Measurements from ENCODE around the gene NEURL1B.
"Not testable (repeated sequence)": the region's sequence is repeated elsewhere in the genome, so short reads cannot be mapped to it uniquely, and the experiment has no call there.

NEURL1B gene, protein sequence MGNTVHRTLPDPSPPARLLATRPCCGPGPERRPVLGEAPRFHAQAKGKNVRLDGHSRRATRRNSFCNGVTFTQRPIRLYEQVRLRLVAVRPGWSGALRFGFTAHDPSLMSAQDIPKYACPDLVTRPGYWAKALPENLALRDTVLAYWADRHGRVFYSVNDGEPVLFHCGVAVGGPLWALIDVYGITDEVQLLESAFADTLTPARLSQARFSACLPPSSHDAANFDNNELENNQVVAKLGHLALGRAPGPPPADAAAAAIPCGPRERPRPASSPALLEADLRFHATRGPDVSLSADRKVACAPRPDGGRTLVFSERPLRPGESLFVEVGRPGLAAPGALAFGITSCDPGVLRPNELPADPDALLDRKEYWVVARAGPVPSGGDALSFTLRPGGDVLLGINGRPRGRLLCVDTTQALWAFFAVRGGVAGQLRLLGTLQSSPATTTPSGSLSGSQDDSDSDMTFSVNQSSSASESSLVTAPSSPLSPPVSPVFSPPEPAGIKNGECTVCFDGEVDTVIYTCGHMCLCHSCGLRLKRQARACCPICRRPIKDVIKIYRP

DNA sequence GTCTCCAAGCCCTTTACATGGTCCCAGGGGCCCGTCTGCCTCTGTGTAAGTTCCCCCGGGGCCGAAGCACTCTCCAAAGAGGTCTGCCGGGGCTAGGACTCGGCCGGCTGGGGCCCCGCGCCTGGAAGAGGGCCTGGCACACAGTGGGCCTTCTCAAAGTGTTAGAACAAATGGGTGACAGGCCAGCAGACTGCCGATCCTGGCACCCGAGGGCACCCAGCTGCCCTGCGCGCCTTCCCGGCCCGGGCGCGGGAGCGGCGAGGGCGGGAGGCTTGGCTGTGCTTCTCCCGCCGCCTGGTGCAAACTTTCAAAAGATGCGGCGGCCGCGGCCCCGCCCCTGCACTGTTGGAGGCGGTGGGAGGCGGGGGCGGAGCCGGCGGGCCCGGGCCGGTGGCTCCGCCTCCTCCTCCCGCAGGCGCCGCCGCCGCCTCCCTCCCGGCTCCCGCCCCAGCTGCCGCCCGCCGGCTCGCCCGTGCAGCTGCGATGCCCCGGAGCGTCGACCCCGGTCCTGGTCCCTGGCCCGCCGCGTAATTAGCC is at the start of gene NEURL1B:
TSS of gene NEURL1B (plus strand) at position 442 of the 537 bp plus-strand sequence. CDS start 144 bp downstream, outside the sequence.
- DNase-seq = peak; percentile 73

DNA sequence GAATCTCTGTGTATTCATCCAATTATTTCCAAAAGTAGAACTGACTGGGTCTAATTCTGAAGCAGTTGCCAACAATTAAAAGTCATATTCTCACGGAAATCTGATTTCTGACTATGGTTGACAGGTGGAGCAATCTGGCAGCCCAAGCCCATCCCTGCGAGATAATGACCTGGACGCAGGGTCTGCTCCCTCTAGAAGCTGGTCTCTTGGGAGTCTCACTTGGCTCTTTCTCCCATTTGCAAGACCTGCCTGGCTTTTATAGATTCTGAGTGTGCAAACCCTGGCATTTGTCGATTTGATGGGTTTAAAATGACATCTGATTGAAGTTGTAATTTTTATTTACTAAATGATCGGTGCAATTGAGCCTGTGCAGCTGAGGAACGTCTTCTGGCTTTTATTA is 49.4 kb upstream of the NEURL1B start:
- peak; percentile 48 for DNase-seq

DNA sequence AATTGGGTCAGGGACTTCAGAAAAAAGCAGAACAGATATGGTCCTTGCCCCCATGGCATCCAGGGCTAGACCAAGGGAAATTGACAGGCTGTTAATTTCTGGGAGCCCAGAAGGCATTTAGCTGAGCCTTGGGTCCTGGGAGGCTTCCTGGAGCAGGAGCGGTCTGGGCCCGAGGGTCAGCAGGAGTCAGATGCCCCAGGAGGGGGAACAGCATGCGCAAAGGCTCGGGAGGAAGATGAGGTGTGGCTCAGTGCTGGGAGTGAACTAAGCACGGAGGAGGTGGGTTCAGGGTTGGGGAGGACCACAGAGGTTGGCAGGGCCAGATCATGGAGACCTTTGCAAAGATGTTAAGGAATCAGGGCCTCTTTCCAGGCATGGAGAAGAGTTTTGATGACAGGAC is 48.2 kb upstream of the NEURL1B start:
- DNase-seq = no peak

DNA sequence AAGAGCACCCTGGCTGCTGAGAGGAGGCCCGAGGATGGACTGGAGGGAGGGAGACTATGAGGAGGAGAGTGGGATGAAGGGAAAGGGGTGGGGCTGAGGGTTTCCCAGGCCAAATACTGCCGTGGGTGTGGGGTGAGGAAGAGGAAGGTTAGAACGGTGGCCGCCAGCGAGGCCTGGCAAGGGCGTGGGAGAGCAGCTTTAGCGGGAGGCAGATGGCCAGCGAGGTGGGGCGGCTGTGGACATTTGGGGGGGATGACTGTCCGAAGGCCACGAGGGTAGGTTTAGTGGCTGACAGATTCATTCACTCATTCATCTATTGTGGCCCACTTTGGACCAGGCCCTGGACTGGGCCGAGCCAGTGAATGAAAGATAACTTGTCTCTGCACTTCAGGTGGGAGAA is 47.8 kb upstream of the NEURL1B start:
- no peak for DNase-seq

DNA sequence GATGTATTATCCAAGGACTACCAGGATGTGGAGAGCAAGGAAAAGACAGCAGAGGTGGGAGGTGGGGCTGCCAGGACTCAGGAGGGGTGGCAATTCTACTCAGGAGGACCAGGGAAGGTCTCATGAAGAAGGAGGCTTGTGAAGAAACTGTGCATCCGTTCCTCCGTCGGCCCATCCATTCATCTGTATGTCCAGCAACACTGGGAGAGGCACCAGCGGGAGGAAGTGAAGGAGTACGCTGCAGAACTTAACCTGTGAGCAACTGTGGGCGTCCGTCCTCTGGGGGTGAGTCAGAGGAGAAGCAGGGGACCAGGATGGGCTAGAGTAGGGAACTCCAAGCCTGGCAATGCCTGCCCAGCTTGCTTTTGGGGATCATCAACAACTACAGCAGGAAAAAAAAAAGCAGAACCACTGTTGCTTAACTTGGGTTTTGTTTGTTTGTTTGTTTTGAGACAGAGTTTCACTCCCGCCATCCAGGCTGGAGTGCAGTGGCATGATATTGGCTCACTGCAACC is 47.3 kb upstream of the NEURL1B start:
- no peak for DNase-seq

DNA sequence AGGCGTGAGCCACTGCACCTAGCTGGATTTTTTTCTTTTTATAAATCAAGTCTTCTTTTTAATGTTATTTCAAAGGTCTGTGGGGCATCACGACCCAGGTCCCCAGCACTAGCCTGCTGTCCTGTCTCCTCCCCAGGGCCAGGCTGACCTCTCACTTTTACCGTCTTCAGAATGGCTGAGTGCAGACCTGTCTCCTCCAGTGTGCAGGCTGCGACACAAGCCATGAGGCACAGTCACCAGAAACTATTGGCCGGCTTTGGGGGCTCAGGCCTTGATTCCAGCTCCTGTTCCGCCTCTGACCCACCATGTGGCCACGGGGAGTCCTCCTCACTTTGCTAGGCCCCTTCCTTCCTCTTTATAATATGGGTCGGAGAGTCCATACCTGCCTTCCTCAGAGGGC is 46.6 kb upstream of the NEURL1B start:
- no peak for DNase-seq

DNA sequence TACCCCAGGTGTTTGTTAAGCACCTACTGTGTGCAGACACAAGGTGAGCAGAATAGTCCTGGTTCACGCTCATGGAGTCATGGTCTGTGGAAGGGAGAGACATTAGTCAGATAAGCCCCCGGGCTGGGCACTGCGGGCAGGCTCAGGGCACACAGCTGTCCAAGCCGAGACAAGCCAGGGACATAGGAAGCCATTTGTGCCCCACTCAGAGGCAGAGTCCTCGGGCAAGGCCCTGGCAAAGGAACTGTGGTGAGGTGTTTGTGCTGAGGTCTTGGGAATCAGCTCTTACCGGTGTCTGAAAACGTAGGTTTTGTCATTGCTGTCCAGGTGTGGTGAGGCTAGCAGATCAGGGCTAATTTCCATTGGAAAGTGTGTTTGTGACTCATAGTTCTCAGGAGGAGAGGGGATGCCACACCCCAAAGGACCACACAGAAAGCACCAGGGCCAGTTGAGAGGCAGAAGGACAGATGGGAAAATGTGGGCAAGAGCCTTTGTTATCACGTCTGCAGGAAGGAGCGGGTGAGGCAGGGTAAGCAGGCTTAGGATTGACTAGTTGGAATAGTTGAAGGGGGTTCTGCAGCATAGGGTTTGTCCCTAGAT is 46.1 kb upstream of the NEURL1B start:
- DNase-seq = no peak

DNA sequence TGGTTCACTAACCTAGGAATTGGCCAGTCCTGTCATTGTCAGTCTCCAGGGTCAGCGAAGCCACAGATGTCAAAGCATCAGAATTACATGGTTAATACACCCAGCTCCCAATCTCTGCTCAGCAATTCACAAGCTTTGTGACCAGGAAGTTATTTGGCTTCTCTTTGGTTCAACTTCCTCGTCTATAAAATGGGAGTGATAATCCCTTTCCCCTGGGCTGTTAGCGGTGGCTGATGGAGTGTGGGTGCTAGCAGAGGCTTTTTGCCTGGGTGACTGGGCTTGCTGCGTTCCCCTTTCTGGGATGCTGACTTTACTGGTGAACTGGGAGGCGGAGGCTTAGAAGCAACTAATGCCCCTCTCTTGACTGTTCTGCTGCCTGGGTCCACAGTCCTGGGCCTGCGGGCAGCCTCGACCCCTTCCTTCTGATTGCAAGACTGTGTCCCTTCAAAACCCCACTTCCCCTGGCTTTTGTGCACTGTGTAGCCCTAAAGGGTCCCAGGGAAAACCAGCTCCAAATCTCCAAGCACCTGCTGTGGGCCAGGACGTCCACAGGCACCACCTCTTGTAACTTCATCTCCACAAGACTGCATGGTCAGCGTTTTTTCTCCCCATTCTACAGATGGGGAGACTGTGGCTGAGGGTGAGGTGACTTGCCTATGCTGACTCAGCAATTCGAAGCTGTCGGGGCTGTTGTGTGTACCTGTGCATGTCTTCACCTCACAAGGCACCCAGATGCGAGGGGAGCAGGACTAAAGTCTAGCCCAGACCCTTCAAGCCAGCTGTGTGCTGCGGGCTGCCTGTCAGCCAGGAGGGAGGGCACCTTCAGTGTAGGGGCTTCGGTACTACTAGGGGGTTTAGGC is 45.2 kb upstream of the NEURL1B start:
- no peak for DNase-seq

DNA sequence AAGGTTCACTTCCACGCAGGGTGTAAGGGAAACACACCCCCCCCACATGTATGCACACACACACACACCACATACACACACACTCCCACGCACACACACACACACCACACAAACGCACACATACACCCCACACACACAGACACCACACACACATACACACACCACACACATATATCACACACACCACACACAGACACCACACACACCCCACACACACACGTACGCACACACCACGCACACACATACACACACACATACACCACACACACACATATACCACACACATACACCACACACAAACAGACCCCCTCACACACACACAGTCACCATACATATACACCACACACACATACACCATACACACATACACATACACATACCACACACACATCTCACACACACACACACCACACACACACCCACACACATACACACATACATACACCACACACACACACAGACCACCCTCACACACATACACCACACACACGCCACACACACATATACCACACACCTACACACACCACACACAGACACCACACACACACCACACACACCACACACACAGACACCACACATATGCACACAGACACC is 44.3 kb upstream of the NEURL1B start:
- DNase-seq = no peak

DNA sequence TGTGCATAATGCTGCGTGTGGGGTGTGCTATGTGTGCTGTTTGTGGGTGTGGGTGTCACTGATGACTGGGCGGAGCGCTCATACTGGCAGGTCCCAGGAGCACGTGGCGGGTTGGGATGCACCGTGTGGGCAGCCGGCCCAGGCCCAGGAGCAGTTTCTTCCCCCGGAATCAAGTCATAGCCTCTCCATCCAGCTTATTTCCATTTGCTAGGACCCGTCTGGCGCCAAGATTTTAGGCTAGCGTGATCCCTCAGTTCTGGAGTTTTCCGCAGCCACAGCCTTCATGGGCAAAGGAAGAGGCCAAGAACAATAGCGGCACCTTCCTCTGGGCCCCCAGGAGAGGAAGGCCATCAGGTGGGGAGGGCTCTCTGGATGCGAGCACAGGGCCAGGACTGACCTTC is 43.3 kb upstream of the NEURL1B start:
- no peak for DNase-seq

DNA sequence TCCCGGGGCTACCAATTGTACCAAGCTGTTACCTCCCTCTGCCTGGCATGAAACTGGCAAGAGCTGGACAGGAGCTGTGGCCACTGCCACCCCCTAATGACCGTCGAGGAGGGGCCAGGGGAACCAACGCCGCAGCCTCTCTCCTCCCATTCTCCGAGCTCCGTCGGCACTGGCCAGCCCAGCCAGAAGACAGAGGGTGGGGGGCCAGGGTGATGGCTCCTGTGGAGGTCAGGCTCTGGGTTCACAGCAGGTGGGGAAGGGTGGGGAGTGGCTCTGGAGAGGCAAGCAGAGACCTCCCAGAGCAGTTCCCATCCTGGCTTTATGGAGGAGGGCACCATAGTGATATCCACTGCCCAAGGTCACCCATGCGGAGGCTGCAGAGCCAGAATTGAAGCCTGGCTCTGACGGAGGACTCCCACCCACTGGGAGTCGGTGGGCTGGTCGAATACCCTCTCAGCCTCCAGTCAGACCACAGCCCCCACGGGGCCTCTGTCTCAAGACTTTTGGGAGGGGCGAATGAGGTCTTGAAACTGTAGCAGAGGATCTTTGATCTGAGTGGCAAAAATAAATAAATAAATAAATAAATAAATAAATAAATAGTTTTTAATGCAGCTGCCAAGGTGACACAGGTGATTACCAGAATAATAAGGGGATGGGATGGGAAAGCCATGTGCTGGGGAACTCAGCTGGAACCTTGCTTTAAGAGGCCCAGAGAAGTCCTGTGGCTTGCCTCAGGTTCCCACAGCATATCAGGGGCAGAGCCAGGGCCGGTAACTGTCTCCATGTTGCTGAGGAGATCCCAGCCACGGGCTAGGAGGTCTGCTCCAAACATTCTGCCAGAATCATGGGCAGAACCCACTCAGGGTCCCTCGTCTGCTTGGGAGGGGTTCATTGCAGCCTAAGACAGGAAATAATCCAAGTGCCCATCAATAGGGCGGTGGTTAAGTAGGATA is 42.5 kb upstream of the NEURL1B start:
- no peak for DNase-seq

DNA sequence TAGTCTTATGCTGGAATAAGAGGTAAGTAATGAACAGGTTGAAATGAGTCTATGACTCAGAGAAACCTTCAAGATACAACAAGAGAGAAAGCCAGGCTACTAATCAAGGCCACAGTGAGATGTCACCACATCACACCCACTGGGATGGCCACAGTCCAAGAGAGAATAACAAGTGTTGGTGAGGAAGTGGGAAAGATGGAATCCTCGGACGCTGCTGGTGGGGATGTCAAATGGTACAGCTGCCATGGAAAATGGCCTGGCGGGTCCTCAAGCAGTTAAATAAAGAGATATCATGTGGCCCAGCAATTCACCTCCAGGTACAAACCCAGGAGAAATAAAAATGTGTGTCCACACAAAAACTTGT is 41.9 kb upstream of the NEURL1B start:
- no peak for DNase-seq

DNA sequence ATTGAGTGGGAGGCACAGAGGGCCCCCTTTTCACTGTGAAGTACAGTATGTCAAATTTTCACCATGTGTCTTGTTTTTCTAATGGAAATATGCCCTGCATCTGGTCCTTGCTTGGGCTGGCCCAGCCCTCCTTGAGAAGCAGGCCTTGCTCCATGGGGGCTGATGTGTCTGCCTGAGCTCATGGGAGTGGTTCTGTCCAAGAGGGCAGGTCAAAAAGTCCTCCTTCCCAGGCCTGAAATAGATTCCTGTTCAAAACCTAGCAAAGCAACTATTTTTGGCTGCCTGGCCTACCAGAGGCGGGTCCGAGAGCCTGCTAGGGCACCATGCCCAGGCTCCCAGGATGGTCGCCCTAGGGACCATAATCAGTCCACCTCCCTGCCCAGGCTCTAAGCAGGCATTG is 40.5 kb upstream of the NEURL1B start:
- DNase-seq = no peak

DNA sequence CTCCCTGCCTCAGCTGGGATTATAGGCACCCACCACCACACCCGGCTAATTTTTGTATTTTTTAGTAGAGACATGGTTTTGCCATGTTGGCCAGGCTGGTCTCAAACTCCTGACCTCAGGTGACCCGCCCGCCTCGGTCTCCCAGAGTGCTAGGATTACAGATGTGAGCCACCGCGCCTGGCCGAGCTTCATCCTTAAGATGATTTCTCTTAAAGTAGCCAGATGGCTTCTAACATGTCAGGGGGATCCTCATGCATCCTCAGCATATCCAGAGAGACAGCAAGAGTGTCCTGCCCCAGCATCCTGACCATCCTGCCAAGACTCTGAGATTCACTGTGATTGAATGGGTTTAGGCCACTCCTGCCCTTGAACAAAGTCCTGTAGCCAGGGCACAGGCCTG is 39.5 kb upstream of the NEURL1B start:
- DNase-seq = not testable (repeated sequence)

DNA sequence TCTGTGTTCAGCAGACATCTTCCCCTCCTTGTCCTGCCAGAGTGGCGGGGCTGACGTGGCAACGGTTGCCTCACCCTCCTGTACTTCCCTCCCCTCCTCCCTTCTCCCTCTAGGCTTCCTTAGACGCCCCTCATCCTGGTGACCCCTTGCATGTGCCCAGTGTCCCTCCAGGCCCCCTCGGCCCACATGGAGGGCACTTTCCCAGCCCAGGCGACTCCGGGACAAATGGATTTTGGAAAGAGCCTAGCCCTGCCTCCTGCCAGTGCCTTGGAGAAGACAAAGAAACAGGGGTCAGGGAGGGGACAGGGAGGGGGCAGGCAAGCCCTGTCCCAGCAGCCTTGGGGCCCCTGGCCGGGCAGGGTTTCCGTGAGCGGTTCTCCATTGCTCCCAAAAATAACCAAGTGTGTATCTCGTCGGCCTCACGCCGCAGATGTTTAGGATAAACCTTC is 38.3 kb upstream of the NEURL1B start:
- no peak for DNase-seq

DNA sequence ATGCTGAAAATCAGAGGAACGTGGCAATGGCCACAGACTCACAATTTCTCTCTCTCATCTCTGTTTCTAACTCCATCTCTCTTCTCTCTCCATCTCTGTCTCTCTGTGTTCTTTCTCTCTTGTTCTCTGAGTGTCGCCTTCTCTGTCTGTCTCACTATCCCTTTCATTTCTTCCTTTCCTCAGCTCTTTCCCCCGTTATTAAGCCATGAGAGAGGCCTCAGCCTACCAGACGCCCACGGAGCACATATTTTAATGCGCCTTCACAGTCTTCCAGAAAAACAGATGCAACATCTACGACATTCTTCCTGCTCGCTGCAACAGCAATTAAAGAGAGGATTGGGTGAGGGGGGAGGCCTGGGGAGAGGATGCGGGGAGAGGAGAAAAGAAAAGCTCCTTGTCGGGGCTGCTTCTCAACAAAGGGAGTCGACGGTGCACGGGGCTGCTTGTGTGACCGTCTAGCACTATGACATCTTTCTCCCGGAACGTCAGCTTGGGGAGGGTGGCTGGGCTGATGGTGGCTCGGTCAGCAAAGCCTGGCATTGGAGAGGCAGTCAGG is 37.7 kb upstream of the NEURL1B start:
- DNase-seq = no peak

DNA sequence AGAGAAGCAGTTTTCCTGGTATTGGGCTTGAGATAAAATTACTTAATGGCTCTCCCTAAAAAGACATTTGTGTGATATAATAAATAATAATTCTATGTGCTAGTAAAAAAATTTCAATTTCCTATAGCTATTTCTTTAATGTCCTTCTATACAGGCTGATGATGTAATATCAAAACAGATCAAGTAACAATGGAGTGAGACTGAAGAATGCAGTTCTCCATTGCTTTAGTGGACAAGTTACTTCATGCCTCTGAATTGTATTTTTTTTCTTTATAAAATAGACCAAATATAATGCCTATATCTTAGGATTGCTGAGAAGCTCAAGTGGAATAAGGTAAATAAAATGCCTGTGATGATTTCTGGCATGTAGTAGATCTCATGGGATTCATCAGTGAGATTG is 35.6 kb upstream of the NEURL1B start:
- no peak for DNase-seq

DNA sequence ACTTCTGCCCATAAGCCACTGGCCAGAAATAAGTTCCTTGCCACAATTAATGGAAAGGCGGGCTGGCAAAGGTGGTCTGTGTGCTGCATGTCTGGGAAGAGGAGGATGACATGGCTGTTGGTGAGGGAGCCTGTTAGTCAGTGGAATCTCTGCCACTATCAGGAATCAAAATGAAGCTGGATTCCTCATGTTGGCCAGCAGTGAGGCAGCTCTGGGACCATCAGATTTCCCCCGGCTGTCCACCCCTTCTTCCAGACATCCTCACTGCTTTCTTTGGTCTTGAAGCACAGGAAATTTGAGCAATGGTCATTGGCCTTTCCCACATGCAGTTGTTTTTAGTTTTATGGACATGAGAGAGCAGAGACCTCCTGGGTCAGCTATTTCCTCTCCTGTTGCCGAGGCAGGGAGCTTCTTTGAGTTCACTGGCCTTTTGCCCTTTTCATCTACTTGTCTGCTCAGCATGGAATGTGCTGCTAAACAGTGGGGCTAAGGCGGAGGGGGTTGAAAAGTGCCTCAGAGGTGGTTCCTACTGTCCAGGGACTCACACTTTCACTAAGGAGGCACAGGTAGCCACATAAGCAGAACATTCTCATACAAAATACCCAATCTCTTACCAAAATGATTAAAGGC is 34.8 kb upstream of the NEURL1B start:
- no peak for DNase-seq

DNA sequence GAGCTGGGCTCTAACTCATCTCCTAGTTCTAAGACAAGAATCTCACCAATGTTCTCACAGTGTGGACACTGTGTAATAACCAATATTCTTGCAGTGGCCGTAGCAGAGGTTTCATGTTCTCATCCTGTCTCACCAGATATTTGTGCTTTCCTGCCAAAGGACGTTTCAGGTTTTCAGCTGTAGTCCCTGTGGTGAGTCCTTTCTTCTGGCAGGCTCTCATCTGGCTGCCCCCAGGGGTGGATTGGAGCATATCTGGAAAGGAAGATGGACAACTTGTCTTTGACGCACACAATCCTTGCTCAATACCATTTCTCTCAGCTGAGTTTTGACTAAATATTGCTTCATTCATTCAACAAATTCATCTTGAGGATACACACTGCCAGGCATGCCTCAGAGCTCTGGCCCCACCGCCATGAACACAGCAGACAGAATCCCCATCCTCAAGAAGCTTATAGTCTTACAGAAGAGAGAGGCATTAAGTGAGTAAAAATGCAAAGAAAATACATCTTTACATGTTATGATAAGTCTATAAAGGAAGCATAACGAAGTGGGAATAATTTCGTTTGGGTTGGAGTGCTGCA is 33.8 kb upstream of the NEURL1B start:
- DNase-seq = no peak

DNA sequence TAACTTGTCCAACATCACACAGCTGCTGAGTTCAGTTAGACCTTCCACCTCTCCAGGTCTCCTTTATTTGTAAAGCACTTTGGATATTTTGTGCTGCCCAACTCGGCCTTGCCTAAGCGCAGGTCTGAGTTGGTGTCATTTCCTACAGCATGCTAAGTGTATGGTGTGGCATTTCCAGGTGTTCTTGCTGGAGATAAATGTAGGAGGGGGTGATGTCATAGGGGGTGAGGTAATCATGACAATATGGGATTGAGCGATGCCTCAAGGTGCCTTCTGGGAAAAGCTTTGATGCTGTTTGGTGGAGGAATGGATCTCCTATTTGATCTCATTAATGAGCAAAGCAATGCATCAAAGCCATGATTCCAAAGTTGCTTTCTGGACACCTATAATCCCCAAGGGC is 32.3 kb upstream of the NEURL1B start:
- DNase-seq = no peak

All from NCI-H1092 treated with DMSO at 0.1 percent for 48 hours (cell line).